ENCODE data around the gene OAF.

DNA sequence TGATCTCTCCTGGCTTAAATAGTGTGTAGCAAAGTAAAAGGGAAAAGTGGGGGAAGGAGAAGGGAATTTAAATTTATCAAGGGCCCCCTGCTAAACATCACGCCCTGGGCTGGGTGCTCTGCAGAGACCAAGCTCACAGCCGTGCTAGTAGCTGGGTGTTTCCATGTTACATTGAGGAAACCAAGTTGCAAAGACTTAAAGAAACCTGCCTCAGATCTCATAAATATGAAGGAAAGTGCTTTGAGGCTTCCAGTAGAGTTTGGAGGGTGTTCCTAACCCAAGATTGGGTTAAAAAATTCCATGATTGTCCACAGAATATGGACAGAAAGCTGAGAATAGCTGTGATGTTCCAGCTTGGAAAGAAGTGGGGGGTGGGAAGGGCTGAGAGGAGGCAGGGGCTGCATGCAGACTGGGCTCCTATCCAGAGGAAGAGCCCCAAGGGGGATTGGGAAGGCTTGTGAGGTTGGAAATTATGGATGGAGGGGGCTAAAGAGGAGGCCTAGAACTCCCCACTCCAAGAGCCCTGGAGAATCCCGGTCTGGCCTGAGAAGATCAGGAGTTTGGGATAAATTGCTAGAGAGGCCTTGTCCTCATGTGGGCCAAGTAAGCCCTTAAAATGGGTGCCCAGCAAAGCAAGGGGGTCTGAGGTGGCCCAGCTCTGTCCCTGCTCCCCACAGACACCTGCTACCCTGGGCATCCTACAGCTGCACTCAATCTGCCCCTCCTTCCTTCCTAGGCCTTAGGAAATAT, 25.0 kb upstream of the OAF start:
- TF ChIP-seq POLR2A (IDR thresholded peaks at IDR 0.05), result no peak
- TF ChIP-seq, protein P1, sequence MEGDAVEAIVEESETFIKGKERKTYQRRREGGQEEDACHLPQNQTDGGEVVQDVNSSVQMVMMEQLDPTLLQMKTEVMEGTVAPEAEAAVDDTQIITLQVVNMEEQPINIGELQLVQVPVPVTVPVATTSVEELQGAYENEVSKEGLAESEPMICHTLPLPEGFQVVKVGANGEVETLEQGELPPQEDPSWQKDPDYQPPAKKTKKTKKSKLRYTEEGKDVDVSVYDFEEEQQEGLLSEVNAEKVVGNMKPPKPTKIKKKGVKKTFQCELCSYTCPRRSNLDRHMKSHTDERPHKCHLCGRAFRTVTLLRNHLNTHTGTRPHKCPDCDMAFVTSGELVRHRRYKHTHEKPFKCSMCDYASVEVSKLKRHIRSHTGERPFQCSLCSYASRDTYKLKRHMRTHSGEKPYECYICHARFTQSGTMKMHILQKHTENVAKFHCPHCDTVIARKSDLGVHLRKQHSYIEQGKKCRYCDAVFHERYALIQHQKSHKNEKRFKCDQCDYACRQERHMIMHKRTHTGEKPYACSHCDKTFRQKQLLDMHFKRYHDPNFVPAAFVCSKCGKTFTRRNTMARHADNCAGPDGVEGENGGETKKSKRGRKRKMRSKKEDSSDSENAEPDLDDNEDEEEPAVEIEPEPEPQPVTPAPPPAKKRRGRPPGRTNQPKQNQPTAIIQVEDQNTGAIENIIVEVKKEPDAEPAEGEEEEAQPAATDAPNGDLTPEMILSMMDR (IDR thresholded peaks at IDR 0.05), result no peak
